GM12873 (cell line): Measurements from ENCODE around the gene DACH2.

Source experiments
- TF ChIP-seq, protein P1 (sequence below): IDR thresholded peaks from 2 replicates; pipeline ENCODE4 v1.5.1; 2012; ENCODE audit warnings: low read depth, mild to moderate bottlenecking, moderate library complexity, low read length, control low read depth; ENCODE audit not compliant: insufficient read depth; ENCODE audit errors: missing control alignments

The DACH2 gene

DNA sequence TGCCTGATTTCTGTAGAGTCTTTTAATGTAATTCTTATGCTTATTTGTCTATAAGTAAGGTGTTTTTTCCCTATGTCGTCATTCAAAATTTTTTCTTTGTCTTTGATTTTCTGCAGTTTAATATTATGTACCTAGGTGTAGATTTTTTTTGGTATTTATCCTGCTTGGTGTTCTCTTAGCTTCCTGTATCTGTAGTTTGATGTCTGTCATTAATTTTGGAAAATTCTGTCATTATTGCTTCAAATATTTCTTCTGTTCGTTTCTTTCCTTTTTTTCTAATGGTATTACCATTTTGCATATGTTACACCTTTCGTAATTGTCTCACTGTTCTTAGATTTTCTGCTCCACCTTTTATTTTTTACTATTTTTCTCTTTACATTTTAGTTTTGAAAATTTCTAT, 696.9 kb downstream of the DACH2 start:
- TF ChIP-seq, protein P1, sequence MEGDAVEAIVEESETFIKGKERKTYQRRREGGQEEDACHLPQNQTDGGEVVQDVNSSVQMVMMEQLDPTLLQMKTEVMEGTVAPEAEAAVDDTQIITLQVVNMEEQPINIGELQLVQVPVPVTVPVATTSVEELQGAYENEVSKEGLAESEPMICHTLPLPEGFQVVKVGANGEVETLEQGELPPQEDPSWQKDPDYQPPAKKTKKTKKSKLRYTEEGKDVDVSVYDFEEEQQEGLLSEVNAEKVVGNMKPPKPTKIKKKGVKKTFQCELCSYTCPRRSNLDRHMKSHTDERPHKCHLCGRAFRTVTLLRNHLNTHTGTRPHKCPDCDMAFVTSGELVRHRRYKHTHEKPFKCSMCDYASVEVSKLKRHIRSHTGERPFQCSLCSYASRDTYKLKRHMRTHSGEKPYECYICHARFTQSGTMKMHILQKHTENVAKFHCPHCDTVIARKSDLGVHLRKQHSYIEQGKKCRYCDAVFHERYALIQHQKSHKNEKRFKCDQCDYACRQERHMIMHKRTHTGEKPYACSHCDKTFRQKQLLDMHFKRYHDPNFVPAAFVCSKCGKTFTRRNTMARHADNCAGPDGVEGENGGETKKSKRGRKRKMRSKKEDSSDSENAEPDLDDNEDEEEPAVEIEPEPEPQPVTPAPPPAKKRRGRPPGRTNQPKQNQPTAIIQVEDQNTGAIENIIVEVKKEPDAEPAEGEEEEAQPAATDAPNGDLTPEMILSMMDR: no peak
